GM08714 (cell line): ENCODE results near the gene ZNF470.

ENCODE experiments used
- H3K4me3 ChIP-seq: fragments of 200-500 bp; sonication (Bioruptor generic); 2 replicates; pipeline ENCODE4 v1.5.1; 2014; ENCODE audit warnings: mild to moderate bottlenecking, low read length, inconsistent platforms
- ZNF274 ChIP-seq: IDR thresholded peaks from 2 replicates; pipeline ENCODE4 v1.6.1; 2012; ENCODE audit warnings: mild to moderate bottlenecking, low read depth, low read length

Gene ZNF470

DNA sequence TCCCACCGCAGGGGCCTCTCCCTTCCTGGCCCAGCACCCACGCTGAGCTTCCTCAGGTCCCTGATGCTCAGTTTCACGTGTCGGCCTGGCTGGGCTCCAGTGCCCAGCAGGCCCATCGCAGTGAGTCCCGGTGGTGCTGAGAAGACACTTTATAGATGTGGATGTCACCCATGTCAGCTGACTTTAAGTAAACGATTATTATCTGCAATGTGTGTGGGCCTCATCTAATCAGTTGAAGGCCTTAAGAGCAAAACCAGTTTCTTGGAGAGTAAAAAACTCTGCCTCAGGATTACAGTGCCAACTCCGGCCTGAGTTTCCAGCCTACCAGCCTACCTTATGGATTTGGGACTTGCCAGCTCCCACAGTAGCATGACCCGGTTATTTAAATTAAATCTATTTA is 58.4 kb downstream of the ZNF470 start:
- H3K4me3 ChIP-seq = no peak overlapping the region
- no peak for TF ChIP-seq ZNF274

GRCh38 chr19:56633021-56633420 is 65.8 kb downstream of the ZNF470 start:
- no peak overlapping the region for H3K4me3 ChIP-seq
- no peak for TF ChIP-seq ZNF274

- no peak for TF ChIP-seq ZNF274
- no peak overlapping the region for H3K4me3 ChIP-seq
These were observed 70.8 kb downstream of the ZNF470 start for GRCh38 chr19:56637976-56638555.
